Heart left ventricle (tissue), 16 donors: ENCODE data around the gene DNM1L. TPM values are rescaled to one million over a fixed set of nuclear protein-coding genes. Genes with fewer than 3 reads are reported as not detected.

ENCODE experiments used
- ATAC-seq, 4 donors: fragments of 200-7000 bp; cut with Tn5 transposase; one replicate each; pipeline ENCODE4 v1.9.1; 2020 to 2022; ENCODE audit warnings: moderate library complexity in 4 of 4, mild to moderate bottlenecking in 3 of 4, moderate number of reproducible peaks in 1 of 4
- DNase-seq, 5 donors: peaks; one replicate each; pipeline ENCODE4 v3.0.0-alpha.2; 2020
- H3K27ac ChIP-seq, 12 donors: fragments of 200-600 bp; sonication (generic) in 4 of 12; one replicate each; pipeline versions ENCODE4 v1.5.0 to v1.8.0; 2016 to 2022; ENCODE audit warnings: mild to moderate bottlenecking in 2 of 12
- H3K27me3 ChIP-seq, 9 donors: fragments of 200-600 bp; sonication (generic) in 2 of 9; one replicate each; pipeline versions ENCODE4 v1.5.1 to v1.8.0; 2016 to 2022; ENCODE audit warnings: mild to moderate bottlenecking in 3 of 9
- H3K36me3 ChIP-seq, 9 donors: fragments of 200-600 bp; sonication (generic) in 2 of 9; one replicate each; pipeline versions ENCODE4 v1.5.0 to v1.8.0; 2018 to 2022; ENCODE audit warnings: mild to moderate bottlenecking in 2 of 9
- H3K4me1 ChIP-seq, 12 donors: fragments of 200-600 bp; sonication (generic) in 4 of 12; one replicate each; pipeline versions ENCODE4 v1.5.0 to v1.8.0; 2016 to 2022; ENCODE audit warnings: mild to moderate bottlenecking in 3 of 12
- H3K4me3 ChIP-seq, 12 donors: fragments of 200-600 bp; sonication (generic) in 4 of 12; one replicate each; pipeline versions ENCODE4 v1.5.0 to v1.8.0; 2017 to 2022; ENCODE audit warnings: mild to moderate bottlenecking in 9 of 12, moderate library complexity in 4 of 12
- H3K9me3 ChIP-seq, 12 donors: fragments of 200-600 bp; sonication (generic) in 4 of 12; one replicate each; pipeline versions ENCODE4 v1.5.0 to v1.8.0; 2016 to 2022; ENCODE audit warnings: mild to moderate bottlenecking in 1 of 12
- CTCF ChIP-seq, 12 donors: fragments of 200-600 bp; sonication (generic) in 4 of 12; IDR thresholded peaks; one replicate each; pipeline versions ENCODE4 v1.5.0 to v1.8.0; 2018 to 2022; ENCODE audit warnings: antibody characterized with exemption in 12 of 12, mild to moderate bottlenecking in 5 of 12
- POLR2A ChIP-seq, 2 donors: fragments of 450-650 bp; IDR thresholded peaks; one replicate each; pipeline ENCODE4 v1.6.1; 2017; ENCODE audit warnings: antibody characterized with exemption in 2 of 2, mild to moderate bottlenecking in 2 of 2, moderate library complexity in 2 of 2
- WGBS, 4 donors: extraction: QIAGEN DNeasy Blood & Tissue Kit in 2 of 4; methylation state at CpG; one replicate each; pipeline versions ENCODE4 v1.1.5 to v1.1.7; 2013 to 2018; 5-methylcytosine and 5-hydroxymethylcytosine counted together
- intact Hi-C, 10 donors: fragments of 100-400 bp; cut with DNase I; formaldehyde crosslinking; loops; one replicate each; pipeline versions ENCODE4 v1.11.1 to v1.14.2; 2022
- polyA plus RNA-seq, 2 donors: library from polyadenylated mRNA; stranded (reverse); fragments of 200-250 nt; gene quantifications; one replicate each; pipeline ENCODE4 v1.2.3, GENCODE V29; 2013
- total RNA-seq, 9 donors: library from RNA; depleted of rRNA in 2 of 9; stranded (reverse); fragments of >200 nt in 2 of 9; fragmentation: NEBNext Ultra II Directional in 3 of 9; extraction: Animal tissue kit (Norgen Biotek cat#: 25700) in 3 of 9; gene quantifications; one replicate each; pipeline versions ENCODE4 v1.1.0 to v1.2.4, GENCODE V29; 2016 to 2023
- donor health status: ischemic (EF 13 %, LVEDD 7.1; RV severe dilation, severe dysfunction).
- donor health status: healthy with polysubstance abuse.
- donor health status: DM: no; HTN: yes; CAD: no.
- donor health status: DM: no; HTN: no; CAD: no.
- donor health status: ischemic (EF 25% LVEDD 6.9; RV normal size, moderate dysfunction).
- donor health status: ischemic (EF 25% LVEDD 5.7; RV mildly dilated, moderate dysfunction).
- donor health status: healthy.
- donor health status: DM: yes; HTN: yes; CAD: no.
- donor health status: ischemic (EF 35%, LVEDD 5.7; RV mildly dilated, moderate dysfunction).
- donor health status: nonischemic (EF 11% LVEDD 7.7; RV severe dilation, severe dysfunction).
- donor health status: DM: yes; HTN: yes; CAD: no.
- donor health status: PGD.
- donor health status: ischemic (EF 29% LVEDD 5.4; RV normal size, mild dysfunction).
- donor health status: nonischemic (EF 23%, LVEDD 6.1; RV moderate dilation, normal function).

The DNM1L gene
- total and polyA plus RNA-seq, 11 donors, result 37.8 to 71.1 (median 55.0) TPM

DNA sequence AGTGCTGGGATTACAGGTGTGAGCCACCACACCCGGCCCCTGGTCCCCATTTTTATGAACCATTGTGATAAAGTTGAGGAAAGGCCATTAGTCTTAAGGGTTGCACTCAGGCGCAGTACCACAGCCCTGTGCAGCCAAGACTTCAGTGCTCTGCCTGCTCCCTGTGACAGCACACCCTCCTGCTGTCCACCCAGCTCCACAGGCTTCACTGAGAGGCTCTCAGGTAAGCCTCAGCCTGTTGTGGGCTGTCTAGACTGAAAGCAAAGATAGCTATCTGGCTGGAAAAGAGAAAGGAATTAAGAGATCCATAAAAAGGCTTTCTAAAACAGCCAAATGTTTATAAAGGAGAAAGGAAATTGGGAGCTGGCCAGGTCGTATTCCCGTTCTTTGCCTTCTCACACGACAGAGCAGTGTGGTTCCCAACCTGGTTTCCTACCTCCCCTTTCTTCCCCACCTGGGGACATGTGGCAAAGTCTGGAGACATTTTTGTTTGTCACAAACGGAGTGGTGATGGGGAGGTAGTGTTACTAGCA is 19.1 kb upstream of the DNM1L start:
- intact Hi-C loops, result loop anchor here in 9 of 10 donors (2.0 to 10.0 kb wide), 6 partner anchors 125 to 298 kb away; no protein-coding TSS in a partner anchor
- no peaks in the 10 kb centered on the region for H3K36me3 ChIP-seq
- H3K4me1 ChIP-seq, result peaks cover 0 to 17% (median 7%) of the 10 kb centered on the region in 12 donors
- peak overlapping the region in 10 of 12 donors; percentile 4 to 69 (median 48) for H3K27ac ChIP-seq
- no peaks in the 10 kb centered on the region for H3K27me3 ChIP-seq
- ATAC-seq (no peak), DNase-seq (no peak)
- H3K9me3 ChIP-seq, result no peaks in the 10 kb centered on the region
- TF ChIP-seq CTCF (IDR thresholded peaks at IDR 0.05) (no peak), POLR2A (IDR thresholded peaks at IDR 0.05) (no peak)
- 58 to 77% (median 69%) methylated on average over 6 of the region's 6 CpGs for WGBS, 4 donors
- H3K4me3 ChIP-seq, result no peak overlapping the region

DNA sequence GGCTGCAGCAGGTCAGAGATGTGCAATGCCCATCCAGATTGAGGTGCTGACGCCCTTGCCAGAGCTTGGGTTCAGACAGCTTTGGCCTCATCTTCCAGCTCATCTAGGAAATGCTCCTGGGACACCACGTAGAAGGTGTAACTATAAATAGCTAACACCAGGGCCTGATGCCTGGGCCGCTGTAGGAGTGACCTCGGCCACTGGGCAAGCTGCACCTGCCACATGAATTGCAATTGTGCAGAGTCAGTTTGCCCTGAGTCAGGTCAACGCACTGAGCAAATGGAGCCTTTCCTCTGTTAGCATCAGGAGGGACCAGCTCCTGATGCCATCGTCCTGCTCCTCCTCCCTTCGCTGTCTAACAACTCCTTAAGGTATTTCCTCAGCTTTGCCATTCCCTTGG is 17.4 kb upstream of the DNM1L start:
- peaks cover 0 to 17% (median 7%) of the 10 kb centered on the region in 12 donors for H3K4me1 ChIP-seq
- WGBS, 4 donors, result 76 to 88% (median 77%) methylated on average over 4 to 7 of the region's 7 CpGs
- no peaks in the 10 kb centered on the region for H3K27me3 ChIP-seq
- TF ChIP-seq POLR2A (IDR thresholded peaks at IDR 0.05) (no peak), CTCF (IDR thresholded peaks at IDR 0.05) (no peak)
- no peaks in the 10 kb centered on the region for H3K9me3 ChIP-seq
- ATAC-seq (peak in 2 of 4 donors; percentile 29 to 35), DNase-seq (no peak)
- H3K4me3 ChIP-seq, result no peak overlapping the region
- H3K36me3 ChIP-seq, result no peaks in the 10 kb centered on the region
- H3K27ac ChIP-seq, result peak overlapping the region in 1 of 12 donors; percentile 32
- intact Hi-C loops, result loop anchor here in 2 of 10 donors (2.0 to 5.0 kb wide), 3 partner anchors 205 to 299 kb away; no protein-coding TSS in a partner anchor

DNA sequence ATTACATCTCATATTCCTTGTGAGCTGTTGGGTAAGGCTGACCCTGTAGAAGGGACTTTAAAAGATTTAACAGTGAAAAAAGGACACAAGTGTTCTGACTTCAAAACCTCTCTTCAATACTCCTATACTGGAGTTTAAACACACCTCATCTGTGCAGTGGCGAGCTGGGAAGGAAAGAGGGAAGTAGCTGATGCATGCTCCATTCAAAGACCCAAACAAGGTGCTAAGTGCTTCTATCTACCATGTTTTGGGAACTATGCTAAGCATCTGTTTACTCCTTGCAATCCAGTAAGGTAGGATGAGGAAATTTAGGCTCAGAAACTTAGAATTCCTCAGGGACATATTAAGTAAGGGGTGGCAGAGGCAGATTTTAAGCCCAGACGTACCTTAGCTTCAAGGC is 16.4 kb upstream of the DNM1L start:
- ATAC-seq, result no peak
- no peaks in the 10 kb centered on the region for H3K36me3 ChIP-seq
- H3K9me3 ChIP-seq, result no peaks in the 10 kb centered on the region
- peaks cover 0 to 17% (median 7%) of the 10 kb centered on the region in 12 donors for H3K4me1 ChIP-seq
- intact Hi-C loops, result loop anchor here in 1 of 10 donors (5.0 kb wide), 2 partner anchors 210 to 300 kb away; no protein-coding TSS in a partner anchor
- no peaks in the 10 kb centered on the region for H3K27me3 ChIP-seq
- no peak overlapping the region for H3K27ac ChIP-seq
- WGBS, 4 donors, result 86 to 95% (median 88%) methylated on average over 2 of the region's 2 CpGs
- no peak overlapping the region for H3K4me3 ChIP-seq
- TF ChIP-seq CTCF (IDR thresholded peaks at IDR 0.05) (no peak), POLR2A (IDR thresholded peaks at IDR 0.05) (no peak)
- no peak for DNase-seq

GRCh38 chr12:32666018-32666417 is 13.1 kb upstream of the DNM1L start:
- intact Hi-C loops, result no loop called here
- no peak for DNase-seq
- H3K27ac ChIP-seq, result no peak overlapping the region
- ATAC-seq, result no peak
- H3K9me3 ChIP-seq, result peaks cover 0 to 8% (median 0%) of the 10 kb centered on the region in 12 donors
- H3K36me3 ChIP-seq, result no peaks in the 10 kb centered on the region
- peaks cover 0 to 7% (median 0%) of the 10 kb centered on the region in 12 donors for H3K4me1 ChIP-seq
- no peaks in the 10 kb centered on the region for H3K27me3 ChIP-seq
- 90 to 94% (median 92%) methylated on average over 14 of the region's 14 CpGs for WGBS, 4 donors
- TF ChIP-seq CTCF (IDR thresholded peaks at IDR 0.05) (no peak), POLR2A (IDR thresholded peaks at IDR 0.05) (no peak)
- peak overlapping the region in 5 of 12 donors; percentile 7 to 31 (median 22) for H3K4me3 ChIP-seq
